Esophagus squamous epithelium (tissue), 4 donors: ENCODE results near the gene AKAP17A.
"Not testable (repeated sequence)": the region's sequence is repeated elsewhere in the genome, so short reads cannot be mapped to it uniquely, and the experiment has no call there.

Source experiments
- CTCF ChIP-seq, 6 experiments: fragments of 450-650 bp in 4 of 6; fragments of 200-600 bp in 2 of 6; sonication (generic) in 2 of 6; IDR thresholded peaks; one replicate each; pipeline ENCODE4 v1.5.1; 2016 to 2019; ENCODE audit warnings: antibody characterized with exemption in 6 of 6, mild to moderate bottlenecking in 4 of 6, moderate library complexity in 4 of 6
- POLR2A ChIP-seq, 4 donors: fragments of 450-650 bp; IDR thresholded peaks; one replicate each; pipeline ENCODE4 v1.6.1; 2017; ENCODE audit warnings: antibody characterized with exemption in 4 of 4, mild to moderate bottlenecking in 4 of 4, moderate library complexity in 3 of 4

- not testable (repeated sequence) for TF ChIP-seq CTCF, POLR2A (IDR thresholded peaks at IDR 0.05)
Measured at GRCh38 chrX:1624861-1625215, 33.4 kb downstream of the AKAP17A start.
